Esophagus squamous epithelium (tissue), 4 donors: ENCODE measurements around the gene EPHA3.

Source experiments
- POLR2A ChIP-seq, 4 donors: fragments of 450-650 bp; IDR thresholded peaks; one replicate each; pipeline ENCODE4 v1.6.1; 2017; ENCODE audit warnings: antibody characterized with exemption in 4 of 4, mild to moderate bottlenecking in 4 of 4, moderate library complexity in 3 of 4
- TF ChIP-seq, protein P1 (sequence below), 6 experiments: fragments of 450-650 bp in 4 of 6; fragments of 200-600 bp in 2 of 6; sonication (generic) in 2 of 6; IDR thresholded peaks; one replicate each; pipeline ENCODE4 v1.5.1; 2016 to 2019; ENCODE audit warnings: antibody characterized with exemption in 6 of 6, mild to moderate bottlenecking in 4 of 6, moderate library complexity in 4 of 6

DNA sequence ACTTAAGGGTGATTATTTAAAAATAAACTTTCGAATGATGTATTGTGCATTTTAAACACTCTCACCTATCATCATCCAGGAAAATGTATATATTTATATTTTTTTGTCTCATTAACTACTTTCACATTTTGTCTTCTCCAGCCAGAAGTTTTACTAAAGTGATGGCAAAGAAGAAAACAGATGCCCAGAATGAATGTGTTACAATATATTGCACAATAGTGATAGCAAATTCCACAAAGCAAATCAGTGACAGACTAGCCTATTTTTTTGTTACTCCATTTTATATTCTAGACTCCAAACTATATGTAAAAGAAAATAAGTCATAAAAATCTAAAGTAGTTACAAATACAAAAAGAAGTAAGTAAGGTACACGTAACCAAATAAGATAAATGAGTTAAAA lies 414.7 kb downstream of the EPHA3 start:
- TF ChIP-seq POLR2A (IDR thresholded peaks at IDR 0.05), result no peak
- TF ChIP-seq, protein P1, sequence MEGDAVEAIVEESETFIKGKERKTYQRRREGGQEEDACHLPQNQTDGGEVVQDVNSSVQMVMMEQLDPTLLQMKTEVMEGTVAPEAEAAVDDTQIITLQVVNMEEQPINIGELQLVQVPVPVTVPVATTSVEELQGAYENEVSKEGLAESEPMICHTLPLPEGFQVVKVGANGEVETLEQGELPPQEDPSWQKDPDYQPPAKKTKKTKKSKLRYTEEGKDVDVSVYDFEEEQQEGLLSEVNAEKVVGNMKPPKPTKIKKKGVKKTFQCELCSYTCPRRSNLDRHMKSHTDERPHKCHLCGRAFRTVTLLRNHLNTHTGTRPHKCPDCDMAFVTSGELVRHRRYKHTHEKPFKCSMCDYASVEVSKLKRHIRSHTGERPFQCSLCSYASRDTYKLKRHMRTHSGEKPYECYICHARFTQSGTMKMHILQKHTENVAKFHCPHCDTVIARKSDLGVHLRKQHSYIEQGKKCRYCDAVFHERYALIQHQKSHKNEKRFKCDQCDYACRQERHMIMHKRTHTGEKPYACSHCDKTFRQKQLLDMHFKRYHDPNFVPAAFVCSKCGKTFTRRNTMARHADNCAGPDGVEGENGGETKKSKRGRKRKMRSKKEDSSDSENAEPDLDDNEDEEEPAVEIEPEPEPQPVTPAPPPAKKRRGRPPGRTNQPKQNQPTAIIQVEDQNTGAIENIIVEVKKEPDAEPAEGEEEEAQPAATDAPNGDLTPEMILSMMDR (IDR thresholded peaks at IDR 0.05), result no peak
